GM12864 (cell line): ENCODE results near the gene KRTAP10-8.

Source experiments
- DNase-seq: peaks from one replicate; pipeline ENCODE4 v3.0.0-alpha.2; 2011; ENCODE audit warnings: low read depth
- H3K4me3 ChIP-seq: 2 replicates; pipeline ENCODE4 v1.5.1; 2011; ENCODE audit warnings: mild to moderate bottlenecking, low read depth, low read length, control low read depth
- TF ChIP-seq, protein P1 (sequence below): IDR thresholded peaks from 2 replicates; pipeline ENCODE4 v1.5.1; 2011; ENCODE audit warnings: low read depth, mild to moderate bottlenecking, moderate library complexity, low read length, control low read depth, inconsistent platforms; ENCODE audit errors: missing control alignments

The KRTAP10-8 gene

GRCh38 chr21:44615911-44616590 is 4.2 kb downstream of the KRTAP10-8 start:
- H3K4me3 ChIP-seq: no peak overlapping the region
- TF ChIP-seq, protein P1, sequence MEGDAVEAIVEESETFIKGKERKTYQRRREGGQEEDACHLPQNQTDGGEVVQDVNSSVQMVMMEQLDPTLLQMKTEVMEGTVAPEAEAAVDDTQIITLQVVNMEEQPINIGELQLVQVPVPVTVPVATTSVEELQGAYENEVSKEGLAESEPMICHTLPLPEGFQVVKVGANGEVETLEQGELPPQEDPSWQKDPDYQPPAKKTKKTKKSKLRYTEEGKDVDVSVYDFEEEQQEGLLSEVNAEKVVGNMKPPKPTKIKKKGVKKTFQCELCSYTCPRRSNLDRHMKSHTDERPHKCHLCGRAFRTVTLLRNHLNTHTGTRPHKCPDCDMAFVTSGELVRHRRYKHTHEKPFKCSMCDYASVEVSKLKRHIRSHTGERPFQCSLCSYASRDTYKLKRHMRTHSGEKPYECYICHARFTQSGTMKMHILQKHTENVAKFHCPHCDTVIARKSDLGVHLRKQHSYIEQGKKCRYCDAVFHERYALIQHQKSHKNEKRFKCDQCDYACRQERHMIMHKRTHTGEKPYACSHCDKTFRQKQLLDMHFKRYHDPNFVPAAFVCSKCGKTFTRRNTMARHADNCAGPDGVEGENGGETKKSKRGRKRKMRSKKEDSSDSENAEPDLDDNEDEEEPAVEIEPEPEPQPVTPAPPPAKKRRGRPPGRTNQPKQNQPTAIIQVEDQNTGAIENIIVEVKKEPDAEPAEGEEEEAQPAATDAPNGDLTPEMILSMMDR: no peak
- DNase-seq: no peak

GRCh38 chr21:44616591-44616926 is 4.7 kb downstream of the KRTAP10-8 start:
- no peak overlapping the region for H3K4me3 ChIP-seq
- TF ChIP-seq, protein P1: no peak
- no peak for DNase-seq

- DNase-seq: no peak
- TF ChIP-seq, protein P1: no peak
- H3K4me3 ChIP-seq: no peak overlapping the region
Observed at GRCh38 chr21:44617071-44617501, 5.2 kb downstream of the KRTAP10-8 start.

- no peak overlapping the region for H3K4me3 ChIP-seq
- TF ChIP-seq, protein P1: peak; percentile 37
- no peak for DNase-seq
Observed at GRCh38 chr21:44618504-44618903, 6.6 kb downstream of the KRTAP10-8 start.

- H3K4me3 ChIP-seq: no peak overlapping the region
- TF ChIP-seq, protein P1: no peak
- no peak for DNase-seq
Observed at GRCh38 chr21:44618909-44619308, 7.0 kb downstream of the KRTAP10-8 start.

- DNase-seq: no peak
- TF ChIP-seq, protein P1: no peak
- H3K4me3 ChIP-seq: no peak overlapping the region
Observed at GRCh38 chr21:44619886-44620285, 8.0 kb downstream of the KRTAP10-8 start.

DNA sequence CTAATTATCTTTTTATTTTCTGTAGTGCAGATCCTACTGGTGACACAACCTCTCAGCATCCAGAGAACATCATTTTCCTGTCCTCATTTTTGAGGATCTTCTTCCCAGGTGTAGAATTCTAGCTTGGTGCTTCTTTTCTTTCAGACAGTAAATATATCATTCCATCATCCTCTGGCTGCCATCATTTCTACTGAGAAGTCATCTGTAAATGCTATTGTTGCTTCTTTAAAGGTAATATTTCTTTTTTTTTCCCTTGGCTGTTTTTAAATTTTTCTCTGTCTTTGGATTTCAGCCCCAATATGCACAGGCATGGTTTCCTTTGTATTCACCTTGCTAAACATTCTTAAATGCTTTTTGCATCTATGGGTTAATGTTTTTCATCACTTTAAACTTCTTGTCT is 11.7 kb downstream of the KRTAP10-8 start:
- DNase-seq: no peak
- no peak overlapping the region for H3K4me3 ChIP-seq
- TF ChIP-seq, protein P1: no peak
